HT1080 (cell line): ENCODE results near the gene ASPDH. TPM values are rescaled to one million over a fixed set of nuclear protein-coding genes. Genes with fewer than 3 reads are reported as not detected.
"Not testable (repeated sequence)": the region's sequence is repeated elsewhere in the genome, so short reads cannot be mapped to it uniquely, and the experiment has no call there.

Experiments used
- DNase-seq: peaks from one replicate; pipeline ENCODE4 v3.0.0-alpha.2; 2015; ENCODE audit warnings: low read depth
- total RNA-seq: library from RNA; depleted of rRNA; stranded (reverse); fragments of >200 nt; shearing (Covaris generic); gene quantifications from 2 replicates; pipeline ENCODE4 v1.2.3, GENCODE V29; 2014

The ASPDH gene
- total RNA-seq, 1 experiment from 2014 or later: 0.31 TPM

GRCh38 chr19:50548191-50549058 lies 34.7 kb upstream of the ASPDH start:
- DNase-seq: no peak

- no peak for DNase-seq
Measured at GRCh38 chr19:50547385-50548190, 33.9 kb upstream of the ASPDH start.

GRCh38 chr19:50546527-50547221 lies 33.0 kb upstream of the ASPDH start:
- no peak for DNase-seq

GRCh38 chr19:50542943-50543342 lies 29.2 kb upstream of the ASPDH start:
- no peak for DNase-seq

GRCh38 chr19:50537769-50538230 lies 24.1 kb upstream of the ASPDH start:
- DNase-seq: peak; percentile 80

GRCh38 chr19:50537306-50537685 lies 23.6 kb upstream of the ASPDH start:
- no peak for DNase-seq

- DNase-seq: no peak
Measured at GRCh38 chr19:50536662-50537305, 23.1 kb upstream of the ASPDH start.

- DNase-seq: no peak
Measured at GRCh38 chr19:50535672-50536187, 22.0 kb upstream of the ASPDH start.

- DNase-seq: no peak
Measured at GRCh38 chr19:50534478-50534877, 20.8 kb upstream of the ASPDH start.

- DNase-seq: no peak
Measured at GRCh38 chr19:50532952-50533351, 19.2 kb upstream of the ASPDH start.

- no peak for DNase-seq
Measured at GRCh38 chr19:50531171-50531612, 17.5 kb upstream of the ASPDH start.

- not testable (repeated sequence) for DNase-seq
Measured at GRCh38 chr19:50528052-50528451, 14.3 kb upstream of the ASPDH start.

- no peak for DNase-seq
Measured at GRCh38 chr19:50522881-50523280, 9.2 kb upstream of the ASPDH start.

GRCh38 chr19:50520822-50521465 lies 7.2 kb upstream of the ASPDH start:
- DNase-seq: no peak

GRCh38 chr19:50519006-50519575 lies 5.4 kb upstream of the ASPDH start:
- no peak for DNase-seq

GRCh38 chr19:50518091-50519005 lies 4.6 kb upstream of the ASPDH start:
- DNase-seq: no peak

- DNase-seq: no peak
Measured at GRCh38 chr19:50517704-50518075, 4.0 kb upstream of the ASPDH start.

GRCh38 chr19:50516964-50517703 lies 3.4 kb upstream of the ASPDH start:
- no peak for DNase-seq
